CD4-positive, alpha-beta T cell (primary cell): ENCODE data around the gene OPCML. TPM values are rescaled to one million over a fixed set of nuclear protein-coding genes. Genes with fewer than 3 reads are reported as not detected.

ENCODE experiments used
- ATAC-seq: fragments of 200-7000 bp; cut with Tn5 transposase; one replicate; pipeline ENCODE4 v1.10.0; 2022; ENCODE audit warnings: mild to moderate bottlenecking; ENCODE audit not compliant: poor library complexity
- CTCF ChIA-PET: fragments of 350-600 bp; sonication (Branson Sonifier 250); formaldehyde crosslinking; loops from one replicate; lab custom pipeline; 2021; ENCODE audit warnings: antibody characterized with exemption, inconsistent platforms; lab: Charles Lee
- POLR2A ChIA-PET: fragments of 350-600 bp; sonication (Branson Sonifier 250); formaldehyde crosslinking; loops from one replicate; lab custom pipeline; 2021; ENCODE audit warnings: antibody characterized with exemption, inconsistent platforms; lab: Charles Lee
- DNase-seq, 14 experiments: peaks; one replicate each; pipeline ENCODE4 v3.0.0-alpha.2; 2013 to 2020; ENCODE audit warnings: mixed read lengths in 2 of 14
- H3K27ac ChIP-seq, 2 donors: one replicate each; pipeline versions ENCODE4 v1.5.1 to v1.7.0; 2013; ENCODE audit warnings: low read length in 2 of 2, low read depth in 1 of 2, mild to moderate bottlenecking in 1 of 2
- H3K27me3 ChIP-seq, 2 experiments: 1 replicate in 1 of 2; 2 replicates in 1 of 2; pipeline versions ENCODE4 v1.6.1 to v1.7.0; 2013; ENCODE audit warnings: low read length in 2 of 2, control low read depth in 1 of 2, mild to moderate bottlenecking in 1 of 2, moderate library complexity in 1 of 2; ENCODE audit not compliant: insufficient read depth in 2 of 2, control insufficient read depth in 1 of 2
- H3K36me3 ChIP-seq: one replicate; pipeline ENCODE4 v1.6.1; 2013; ENCODE audit warnings: low read length, control low read depth; ENCODE audit not compliant: insufficient read depth
- H3K4me1 ChIP-seq: one replicate; pipeline ENCODE4 v1.6.1; 2013; ENCODE audit warnings: low read length, control low read depth; ENCODE audit not compliant: insufficient read depth
- H3K4me3 ChIP-seq: one replicate; pipeline ENCODE4 v1.5.1; 2013; ENCODE audit warnings: mild to moderate bottlenecking, low read length, moderate library complexity
- H3K9me3 ChIP-seq, 2 experiments: 1 replicate in 1 of 2; 2 replicates in 1 of 2; pipeline versions ENCODE4 v1.6.1 to v1.7.0; 2013; ENCODE audit warnings: low read length in 2 of 2, mild to moderate bottlenecking in 2 of 2, control low read depth in 1 of 2, moderate library complexity in 1 of 2; ENCODE audit not compliant: control insufficient read depth in 1 of 2, insufficient read depth in 1 of 2
- H3K27ac Mint-ChIP-seq: one replicate; pipeline ENCODE4 v1.8.0; 2020; ENCODE audit warnings: mixed read lengths
- H3K27me3 Mint-ChIP-seq: one replicate; pipeline ENCODE4 v1.8.0; 2021; ENCODE audit warnings: mixed read lengths
- H3K36me3 Mint-ChIP-seq: one replicate; pipeline ENCODE4 v1.8.0; 2021; ENCODE audit warnings: low read depth, mixed read lengths
- H3K4me1 Mint-ChIP-seq: one replicate; pipeline ENCODE4 v1.8.0; 2021; ENCODE audit warnings: low read depth, mixed read lengths
- H3K4me3 Mint-ChIP-seq: one replicate; pipeline ENCODE4 v1.8.0; 2020; ENCODE audit warnings: mild to moderate bottlenecking, mixed read lengths
- H3K9me3 Mint-ChIP-seq: one replicate; pipeline ENCODE4 v1.8.0; 2020; ENCODE audit warnings: mixed read lengths
- intact Hi-C, 2 experiments: fragments of 100-400 bp; cut with DNase I in 1 of 2; cut with micrococcal nuclease in 1 of 2; formaldehyde crosslinking; loops; one replicate each; pipeline versions ENCODE4 v1.15.1 to v1.9.0; 2023 to 2025; cut with DNase I, micrococcal nuclease
- total RNA-seq, 174 experiments: library from RNA in 2 of 174; stranded (reverse) in 2 of 174; gene quantifications; one replicate each; pipeline ENCODE4 v1.2.3 and lab custom pipeline; 2021 to 2026
- TF ChIP-seq, protein P1 (sequence below): fragments of 200-600 bp; IDR thresholded peaks from one replicate; pipeline ENCODE4 v1.8.0; 2022; ENCODE audit warnings: antibody characterized with exemption, mild to moderate bottlenecking

The OPCML gene
- total RNA-seq, 2 experiments from 2014 or later = not detected

DNA sequence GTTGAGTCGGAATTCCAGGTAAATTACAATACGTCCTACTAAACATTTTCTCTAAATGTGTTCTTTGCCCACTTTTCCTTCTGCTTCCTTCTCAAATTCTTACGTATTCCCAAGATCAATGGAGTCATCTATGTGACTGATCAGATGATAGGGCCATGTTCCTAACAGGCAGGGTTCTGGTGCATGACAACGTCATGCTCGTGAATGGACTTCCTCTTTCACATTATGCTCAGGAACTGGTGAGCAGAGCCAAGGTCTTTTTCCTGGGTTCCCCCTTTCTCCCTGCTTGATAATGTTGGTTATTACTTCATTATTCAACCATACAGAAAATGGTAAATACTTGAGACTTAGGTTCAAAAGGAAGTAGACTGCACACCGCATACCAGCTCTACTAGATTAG is 789.4 kb downstream of the OPCML start:
- intact Hi-C loops = no loop called here
- no peaks in the 10 kb centered on the region for H3K27me3 ChIP-seq
- POLR2A ChIA-PET = no interaction called here

DNA sequence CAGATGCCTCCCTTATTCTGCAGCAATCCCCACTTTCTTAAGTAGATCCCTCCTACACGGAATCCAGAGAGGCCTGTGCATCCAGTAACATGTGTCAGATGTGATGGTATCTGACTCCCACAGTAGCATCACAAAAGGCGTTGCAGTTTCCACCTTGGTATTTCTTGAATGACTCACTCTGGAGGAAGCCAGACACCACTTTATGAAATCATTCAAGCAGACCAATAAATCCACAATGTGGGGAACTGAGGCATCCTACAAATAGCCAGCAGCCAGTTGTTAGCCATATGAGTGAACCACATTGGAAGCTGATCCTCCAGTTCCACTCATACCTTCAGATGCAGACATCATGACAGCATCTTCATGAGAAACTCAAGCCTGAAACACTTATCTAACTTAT is 798.1 kb downstream of the OPCML start:
- Histone ChIP-seq H3K4me1 (no peaks in the 10 kb centered on the region), H3K4me3 (no peak overlapping the region), H3K27ac (no peak overlapping the region), H3K36me3 (no peaks in the 10 kb centered on the region), H3K27me3 (no peaks in the 10 kb centered on the region), H3K9me3 (no peaks in the 10 kb centered on the region)
- no peak overlapping the region for H3K4me3 Mint-ChIP-seq
- ChIA-PET POLR2A (no interaction called here), CTCF (no interaction called here)
- H3K36me3 Mint-ChIP-seq = no peaks in the 10 kb centered on the region
- intact Hi-C loops = no loop called here
- ATAC-seq (no peak), DNase-seq (no peak)
- no peak overlapping the region for H3K27ac Mint-ChIP-seq
- no peaks in the 10 kb centered on the region for H3K27me3 Mint-ChIP-seq
- peaks cover 6% of the 10 kb centered on the region for H3K9me3 Mint-ChIP-seq
- TF ChIP-seq, protein P1, sequence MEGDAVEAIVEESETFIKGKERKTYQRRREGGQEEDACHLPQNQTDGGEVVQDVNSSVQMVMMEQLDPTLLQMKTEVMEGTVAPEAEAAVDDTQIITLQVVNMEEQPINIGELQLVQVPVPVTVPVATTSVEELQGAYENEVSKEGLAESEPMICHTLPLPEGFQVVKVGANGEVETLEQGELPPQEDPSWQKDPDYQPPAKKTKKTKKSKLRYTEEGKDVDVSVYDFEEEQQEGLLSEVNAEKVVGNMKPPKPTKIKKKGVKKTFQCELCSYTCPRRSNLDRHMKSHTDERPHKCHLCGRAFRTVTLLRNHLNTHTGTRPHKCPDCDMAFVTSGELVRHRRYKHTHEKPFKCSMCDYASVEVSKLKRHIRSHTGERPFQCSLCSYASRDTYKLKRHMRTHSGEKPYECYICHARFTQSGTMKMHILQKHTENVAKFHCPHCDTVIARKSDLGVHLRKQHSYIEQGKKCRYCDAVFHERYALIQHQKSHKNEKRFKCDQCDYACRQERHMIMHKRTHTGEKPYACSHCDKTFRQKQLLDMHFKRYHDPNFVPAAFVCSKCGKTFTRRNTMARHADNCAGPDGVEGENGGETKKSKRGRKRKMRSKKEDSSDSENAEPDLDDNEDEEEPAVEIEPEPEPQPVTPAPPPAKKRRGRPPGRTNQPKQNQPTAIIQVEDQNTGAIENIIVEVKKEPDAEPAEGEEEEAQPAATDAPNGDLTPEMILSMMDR = no peak
- no peaks in the 10 kb centered on the region for H3K4me1 Mint-ChIP-seq

More for the DNA sequence above, 789.4 kb downstream of the OPCML start:
- DNase-seq = no peak
- CTCF ChIA-PET = no interaction called here
- Mint-ChIP-seq H3K36me3 (no peaks in the 10 kb centered on the region), H3K9me3 (peaks cover 6% of the 10 kb centered on the region), H3K27ac (no peak overlapping the region), H3K4me3 (no peak overlapping the region), H3K4me1 (no peaks in the 10 kb centered on the region), H3K27me3 (no peaks in the 10 kb centered on the region)
- TF ChIP-seq, protein P1 = no peak
- H3K4me1 ChIP-seq = no peaks in the 10 kb centered on the region
- H3K27ac ChIP-seq = no peak overlapping the region
- H3K36me3 ChIP-seq = no peaks in the 10 kb centered on the region
- peaks cover 4 to 5% of the 10 kb centered on the region in 2 experiments for H3K9me3 ChIP-seq
- no peak overlapping the region for H3K4me3 ChIP-seq
- ATAC-seq = no peak

GRCh38 chr11:132728026-132728425 is 804.3 kb downstream of the OPCML start:
- H3K4me3 ChIP-seq = no peak overlapping the region
- no peaks in the 10 kb centered on the region for H3K36me3 ChIP-seq
- H3K27me3 Mint-ChIP-seq = no peaks in the 10 kb centered on the region
- intact Hi-C loops = no loop called here
- H3K4me3 Mint-ChIP-seq = no peak overlapping the region
- DNase-seq (no peak), ATAC-seq (no peak)
- H3K4me1 ChIP-seq = no peaks in the 10 kb centered on the region
- ChIA-PET CTCF (no interaction called here), POLR2A (no interaction called here)
- peaks cover 0 to 9% of the 10 kb centered on the region in 2 experiments for H3K9me3 ChIP-seq
- TF ChIP-seq, protein P1 = no peak
- H3K27ac Mint-ChIP-seq = no peak overlapping the region
- H3K4me1 Mint-ChIP-seq = no peaks in the 10 kb centered on the region
- no peak overlapping the region for H3K27ac ChIP-seq
- H3K36me3 Mint-ChIP-seq = no peaks in the 10 kb centered on the region
- no peaks in the 10 kb centered on the region for H3K9me3 Mint-ChIP-seq
- no peaks in the 10 kb centered on the region for H3K27me3 ChIP-seq
